GM18517 (cell line): ENCODE results near the gene RPS23.

ENCODE experiments used
- ATAC-seq: cut with Tn5 transposase; IDR thresholded peaks from one replicate; pipeline ENCODE4 v1.9.1; 2021; ENCODE audit warnings: mild to moderate bottlenecking, moderate library complexity; ENCODE audit not compliant: unreplicated experiment

Gene RPS23

GRCh38 chr5:82246960-82247574, 31.1 kb downstream of the RPS23 start:
- ATAC-seq, result no peak

GRCh38 chr5:82244854-82245635, 33.1 kb downstream of the RPS23 start:
- no peak for ATAC-seq

GRCh38 chr5:82244151-82244550, 34.0 kb downstream of the RPS23 start:
- no peak for ATAC-seq

DNA sequence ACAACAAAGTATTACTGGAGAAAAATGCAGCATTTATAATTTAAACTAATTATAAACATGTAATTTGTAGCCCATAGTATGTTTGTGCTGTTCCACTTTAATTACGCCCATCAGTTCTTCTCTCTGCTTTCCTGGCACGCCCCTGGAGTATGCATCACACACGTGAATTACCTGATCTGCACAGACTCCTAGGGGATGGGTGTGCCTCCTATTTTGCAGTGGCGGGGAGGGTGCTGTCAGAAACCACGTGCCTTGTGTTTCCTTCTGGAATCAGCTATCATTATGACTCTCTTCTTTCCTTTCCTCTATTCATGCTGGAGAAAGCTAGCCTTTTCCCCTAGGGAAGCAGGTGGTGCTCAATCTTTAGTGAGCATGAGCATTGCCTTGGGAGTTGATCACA, 43.3 kb downstream of the RPS23 start:
- ATAC-seq, result no peak

- peak; percentile 94 for ATAC-seq
Measured at GRCh38 chr5:82225525-82226172, 52.5 kb downstream of the RPS23 start.
